GM21515 (cell line): ENCODE data around the gene ERMAP.
"Not testable (repeated sequence)": the region's sequence is repeated elsewhere in the genome, so short reads cannot be mapped to it uniquely, and the experiment has no call there.

Source experiments
- ATAC-seq: cut with Tn5 transposase; IDR thresholded peaks from one replicate; pipeline ENCODE4 v1.9.1; 2021; ENCODE audit not compliant: unreplicated experiment

ERMAP gene

DNA sequence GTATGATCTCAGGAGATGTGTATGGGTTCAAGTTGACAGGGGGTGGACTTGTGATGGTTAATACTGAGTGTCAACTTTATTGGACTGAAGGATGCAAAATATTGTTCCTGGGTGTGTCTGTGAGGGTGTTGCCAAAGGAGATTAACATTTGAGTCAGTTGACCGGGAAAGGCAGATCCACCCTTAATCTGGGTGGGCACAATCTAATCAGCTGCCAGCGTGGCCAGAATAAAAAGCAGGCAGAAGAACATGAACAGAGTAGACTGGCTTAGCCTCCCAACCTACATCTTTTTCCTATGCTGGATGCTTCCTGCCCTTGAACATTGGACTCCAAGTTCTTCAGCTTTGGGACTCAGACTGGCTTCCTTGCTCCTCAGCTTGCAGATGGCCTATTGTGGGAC is 52.8 kb downstream of the ERMAP start:
- not testable (repeated sequence) for ATAC-seq

DNA sequence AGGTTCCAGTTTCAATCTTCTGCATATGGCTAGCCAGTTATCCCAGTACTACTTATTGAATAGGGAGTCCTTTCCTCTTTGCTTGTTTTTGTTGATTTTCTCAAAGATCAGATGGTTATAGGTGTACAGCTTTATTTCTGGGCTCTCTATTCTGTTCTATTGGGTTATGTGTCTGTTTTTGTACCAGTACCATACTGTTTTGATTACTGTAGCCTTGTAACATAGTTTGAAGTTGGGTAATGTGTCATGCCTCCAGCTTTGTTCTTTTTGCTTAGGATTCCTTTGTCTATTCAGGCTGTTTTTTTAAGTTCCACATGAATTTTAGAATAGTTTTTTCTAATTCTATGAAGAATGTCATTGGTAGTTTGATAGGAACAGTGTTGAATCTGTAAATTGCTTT is 56.2 kb downstream of the ERMAP start:
- not testable (repeated sequence) for ATAC-seq

GRCh38 chr1:42873670-42874069 is 56.7 kb downstream of the ERMAP start:
- ATAC-seq: no peak

DNA sequence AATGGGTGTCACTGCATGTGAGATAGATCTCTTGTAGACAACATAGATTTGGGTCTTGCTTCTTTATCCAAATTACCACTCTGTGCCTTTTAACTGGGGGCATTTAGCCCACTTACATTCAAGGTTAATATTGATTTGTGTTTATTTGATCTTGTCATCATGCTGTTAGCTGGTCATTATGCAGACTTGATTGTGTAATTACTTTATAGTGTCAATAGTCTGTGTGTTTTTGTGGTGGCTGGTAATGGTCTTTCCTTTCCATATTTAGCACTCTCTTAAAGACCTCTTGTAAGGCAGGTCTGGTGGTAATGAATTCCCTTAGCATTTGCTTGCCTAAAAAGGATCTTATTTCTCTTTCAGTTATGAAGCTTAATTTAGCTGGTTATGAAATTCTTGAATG is 59.1 kb downstream of the ERMAP start:
- no peak for ATAC-seq

- no peak for ATAC-seq
Measured at GRCh38 chr1:42877380-42877779, 60.5 kb downstream of the ERMAP start.

DNA sequence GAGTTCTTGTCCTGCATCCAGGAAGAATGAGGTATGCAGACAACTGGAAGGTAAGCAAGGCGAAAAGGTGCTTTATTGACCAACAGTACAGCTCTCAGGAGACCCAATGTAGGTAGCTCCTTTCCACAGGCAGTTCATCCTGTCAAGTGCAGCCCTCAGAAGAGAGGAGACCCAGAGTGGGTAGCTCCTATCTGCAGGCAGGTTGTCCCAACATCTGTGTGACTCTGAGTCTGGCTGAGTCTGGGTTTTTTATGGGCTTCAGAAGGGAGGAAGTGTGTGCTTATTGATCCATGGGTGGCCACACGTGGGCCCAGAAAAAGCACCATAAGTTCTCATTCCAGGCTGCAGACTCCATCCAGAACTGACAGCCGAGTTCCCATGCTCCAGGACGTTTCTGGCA is 63.5 kb downstream of the ERMAP start:
- no peak for ATAC-seq

- no peak for ATAC-seq
Measured at GRCh38 chr1:42886046-42886739, 69.3 kb downstream of the ERMAP start.

- ATAC-seq: no peak
Measured at GRCh38 chr1:42886800-42887199, 69.9 kb downstream of the ERMAP start.

- ATAC-seq: no peak
Measured at GRCh38 chr1:42887366-42887765, 70.4 kb downstream of the ERMAP start.

DNA sequence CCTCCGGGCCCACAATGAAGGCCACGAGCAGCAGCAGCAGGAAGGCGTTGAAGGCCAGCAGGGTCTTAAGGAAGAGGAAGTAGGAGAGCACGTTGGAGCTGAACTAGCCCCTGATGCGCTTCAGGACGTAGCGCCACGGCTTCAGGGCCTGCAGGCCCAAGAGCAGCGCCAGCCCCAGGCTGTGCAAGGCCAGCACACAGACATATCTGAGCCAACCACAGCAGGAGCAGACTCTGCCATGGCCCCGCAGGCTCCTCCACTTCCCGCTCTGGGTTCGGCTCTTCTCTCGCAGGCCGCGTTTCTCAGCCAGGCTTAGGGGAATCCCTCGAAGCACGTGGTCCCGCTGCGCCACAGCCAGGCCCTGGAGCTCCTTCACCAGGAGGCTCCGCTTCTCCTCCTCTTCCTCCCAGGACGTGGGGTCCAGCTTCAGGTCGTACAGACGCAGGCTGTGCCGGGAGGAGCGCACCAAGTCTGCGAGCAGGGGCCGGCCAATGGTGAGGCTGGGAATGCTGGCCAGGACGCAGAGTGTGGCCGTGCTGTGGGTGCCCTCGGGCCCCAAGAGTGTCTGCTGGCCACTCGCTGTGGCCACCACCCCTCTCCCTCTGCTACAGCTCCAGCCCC is 71.2 kb downstream of the ERMAP start:
- no peak for ATAC-seq

- ATAC-seq: no peak
Measured at GRCh38 chr1:42889264-42889663, 72.3 kb downstream of the ERMAP start.

- no peak for ATAC-seq
Measured at GRCh38 chr1:42891465-42892138, 74.7 kb downstream of the ERMAP start.
